Activated naive CD4-positive, alpha-beta T cell treated with anti-CD3 and anti-CD28 coated beads, Interleukin-2, amount 10 ng/mL, durations not matched to agents 7 days and 5 days (primary cell): ENCODE results near the gene KIFC1.

Experiments used
- CTCF ChIA-PET: fragments of 350-600 bp; sonication (Branson Sonifier 250); formaldehyde crosslinking; loops from one replicate; lab custom pipeline; 2021; ENCODE audit warnings: antibody characterized with exemption; lab: Charles Lee
- DNase-seq: peaks from one replicate; pipeline ENCODE4 v3.0.0-alpha.2; 2020
- H3K27ac Mint-ChIP-seq: one replicate; pipeline ENCODE4 v1.8.0; 2021; ENCODE audit warnings: mild to moderate bottlenecking, moderate library complexity, mixed read lengths
- H3K27me3 Mint-ChIP-seq: one replicate; pipeline ENCODE4 v1.8.0; 2021; ENCODE audit warnings: mild to moderate bottlenecking, mixed read lengths
- H3K36me3 Mint-ChIP-seq: one replicate; pipeline ENCODE4 v1.8.0; 2021; ENCODE audit warnings: mixed read lengths
- H3K4me1 Mint-ChIP-seq: one replicate; pipeline ENCODE4 v1.8.0; 2021; ENCODE audit warnings: mixed read lengths
- H3K4me3 Mint-ChIP-seq: one replicate; pipeline ENCODE4 v1.8.0; 2021; ENCODE audit warnings: mild to moderate bottlenecking, moderate library complexity, mixed read lengths
- H3K9me3 Mint-ChIP-seq: one replicate; pipeline ENCODE4 v1.8.0; 2021; ENCODE audit warnings: mixed read lengths

The KIFC1 gene

DNA sequence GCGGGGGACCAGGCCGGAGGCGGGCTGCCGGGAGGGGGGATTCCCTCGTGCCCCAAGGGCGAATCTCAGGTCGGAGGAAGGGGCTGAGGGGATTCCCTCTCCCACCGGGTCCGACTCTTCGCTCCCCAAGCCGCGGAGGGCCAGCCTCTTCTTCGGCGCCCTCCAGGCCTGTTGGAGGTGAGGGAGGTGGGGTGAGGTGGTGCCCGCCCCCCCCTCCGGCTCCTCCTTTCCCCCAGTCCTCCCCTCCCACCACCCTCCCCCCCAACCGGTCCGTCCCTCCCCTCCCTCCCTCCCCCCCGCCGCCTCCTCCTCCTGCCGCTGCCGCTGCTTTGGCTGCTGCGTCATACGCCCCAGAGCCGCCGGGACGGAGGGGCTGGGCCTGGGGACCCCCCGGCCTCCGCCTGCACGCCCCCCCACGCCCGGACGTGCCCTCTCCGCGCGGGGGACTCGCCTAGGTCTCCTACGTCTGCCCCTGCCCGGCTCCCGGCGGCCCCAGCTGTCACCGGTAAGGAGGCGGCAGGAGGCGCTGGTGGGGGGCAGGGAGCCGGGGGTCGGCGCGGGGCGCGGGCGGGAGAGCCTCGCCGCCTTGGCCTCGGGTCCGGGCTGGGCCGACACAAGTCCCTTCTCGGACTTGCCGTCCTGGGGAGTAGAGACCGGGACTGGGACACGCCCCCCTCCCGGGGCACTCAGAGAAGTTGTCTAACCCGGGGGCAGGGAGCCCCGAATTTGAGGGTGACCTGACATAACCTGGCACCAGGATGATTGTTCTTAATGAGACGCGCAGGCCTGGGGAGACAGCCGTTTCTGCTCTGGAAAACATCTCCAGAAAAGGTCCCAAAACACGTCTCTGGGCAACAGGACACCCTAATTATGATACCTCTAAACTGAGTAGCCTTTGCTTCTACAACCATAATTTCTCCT lies 19.3 kb downstream of the KIFC1 start, which contains the start of gene PHF1:
TSS of gene PHF1 (plus strand) at position 304 of the 921 bp plus-strand sequence. CDS start 1,250 bp downstream, outside the sequence.
- Mint-ChIP-seq H3K27me3 (no peaks in the 10 kb centered on the region), H3K4me1 (peaks cover 63% of the 10 kb centered on the region), H3K36me3 (peaks cover 65% of the 10 kb centered on the region), H3K27ac (peak within 1 kb of the TSS; percentile 97), H3K4me3 (peak within 1 kb of the TSS; percentile 80), H3K9me3 (no peaks in the 10 kb centered on the region)
- CTCF ChIA-PET, result no interaction called here
- peak; percentile 84 for DNase-seq

DNA sequence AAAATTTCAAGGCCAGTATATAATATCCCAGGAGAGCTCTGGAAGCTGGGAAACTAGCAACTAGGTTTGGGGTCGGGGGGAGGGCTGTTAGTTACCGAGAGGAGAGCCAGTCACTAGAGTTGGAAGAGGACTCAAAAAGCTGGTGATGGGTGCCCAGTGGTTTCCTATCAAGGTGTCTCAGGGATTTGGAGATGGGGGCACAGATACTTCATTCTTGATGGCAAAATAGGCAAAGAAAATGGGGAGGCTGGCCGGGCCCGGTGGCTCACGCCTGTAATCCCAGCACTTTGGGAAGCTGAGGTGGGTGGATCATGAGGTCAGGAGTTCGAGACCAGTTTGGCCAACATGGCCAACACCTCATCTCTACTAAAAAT lies 20.0 kb downstream of the KIFC1 start:
- CTCF ChIA-PET, result no interaction called here
- H3K4me1 Mint-ChIP-seq, result peaks cover 65% of the 10 kb centered on the region
- H3K4me3 Mint-ChIP-seq, result peak overlapping the region; percentile 78
- no peaks in the 10 kb centered on the region for H3K27me3 Mint-ChIP-seq
- no peak for DNase-seq
- H3K27ac Mint-ChIP-seq, result peak overlapping the region; percentile 83
- H3K9me3 Mint-ChIP-seq, result no peaks in the 10 kb centered on the region
- H3K36me3 Mint-ChIP-seq, result peaks cover 64% of the 10 kb centered on the region

DNA sequence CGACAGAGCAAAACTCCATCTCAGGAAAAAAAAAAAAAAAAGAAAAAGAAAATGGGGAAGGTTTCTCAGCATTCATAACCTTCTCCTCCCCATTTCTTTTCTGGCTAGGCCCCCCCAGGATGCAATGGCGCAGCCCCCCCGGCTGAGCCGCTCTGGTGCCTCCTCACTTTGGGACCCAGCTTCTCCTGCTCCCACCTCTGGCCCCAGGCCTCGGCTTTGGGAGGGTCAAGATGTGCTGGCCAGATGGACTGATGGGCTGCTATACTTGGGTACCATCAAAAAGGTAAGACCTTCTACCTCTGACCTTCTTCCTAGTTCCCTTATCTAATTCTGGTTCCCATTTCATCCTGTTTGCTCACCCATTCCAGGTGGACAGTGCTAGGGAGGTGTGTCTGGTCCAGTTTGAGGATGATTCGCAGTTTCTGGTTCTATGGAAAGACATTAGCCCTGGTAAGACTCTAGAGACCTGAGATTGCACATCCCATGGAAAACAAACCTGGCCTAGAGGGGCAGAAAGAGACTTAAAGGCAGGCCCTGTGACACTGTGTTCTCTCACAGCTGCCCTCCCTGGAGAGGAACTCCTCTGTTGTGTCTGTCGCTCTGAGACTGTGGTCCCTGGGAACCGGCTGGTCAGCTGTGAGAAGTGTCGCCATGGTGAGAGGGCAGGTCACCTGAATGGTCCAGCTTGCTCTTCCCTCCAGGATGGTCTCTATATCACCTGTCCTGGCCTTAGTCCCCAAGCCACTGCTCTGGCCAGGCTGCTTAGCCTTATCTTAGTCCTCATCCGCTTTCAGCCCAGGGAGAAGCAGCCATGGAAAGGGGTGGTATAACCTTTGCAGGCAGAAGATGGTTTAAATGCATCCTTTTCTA lies 20.8 kb downstream of the KIFC1 start:
- DNase-seq, result no peak
- Mint-ChIP-seq H3K4me3 (peak overlapping the region; percentile 78), H3K27ac (peak overlapping the region; percentile 83), H3K36me3 (peaks cover 62% of the 10 kb centered on the region), H3K27me3 (no peaks in the 10 kb centered on the region), H3K9me3 (no peaks in the 10 kb centered on the region), H3K4me1 (peaks cover 71% of the 10 kb centered on the region)
- CTCF ChIA-PET, result no interaction called here

DNA sequence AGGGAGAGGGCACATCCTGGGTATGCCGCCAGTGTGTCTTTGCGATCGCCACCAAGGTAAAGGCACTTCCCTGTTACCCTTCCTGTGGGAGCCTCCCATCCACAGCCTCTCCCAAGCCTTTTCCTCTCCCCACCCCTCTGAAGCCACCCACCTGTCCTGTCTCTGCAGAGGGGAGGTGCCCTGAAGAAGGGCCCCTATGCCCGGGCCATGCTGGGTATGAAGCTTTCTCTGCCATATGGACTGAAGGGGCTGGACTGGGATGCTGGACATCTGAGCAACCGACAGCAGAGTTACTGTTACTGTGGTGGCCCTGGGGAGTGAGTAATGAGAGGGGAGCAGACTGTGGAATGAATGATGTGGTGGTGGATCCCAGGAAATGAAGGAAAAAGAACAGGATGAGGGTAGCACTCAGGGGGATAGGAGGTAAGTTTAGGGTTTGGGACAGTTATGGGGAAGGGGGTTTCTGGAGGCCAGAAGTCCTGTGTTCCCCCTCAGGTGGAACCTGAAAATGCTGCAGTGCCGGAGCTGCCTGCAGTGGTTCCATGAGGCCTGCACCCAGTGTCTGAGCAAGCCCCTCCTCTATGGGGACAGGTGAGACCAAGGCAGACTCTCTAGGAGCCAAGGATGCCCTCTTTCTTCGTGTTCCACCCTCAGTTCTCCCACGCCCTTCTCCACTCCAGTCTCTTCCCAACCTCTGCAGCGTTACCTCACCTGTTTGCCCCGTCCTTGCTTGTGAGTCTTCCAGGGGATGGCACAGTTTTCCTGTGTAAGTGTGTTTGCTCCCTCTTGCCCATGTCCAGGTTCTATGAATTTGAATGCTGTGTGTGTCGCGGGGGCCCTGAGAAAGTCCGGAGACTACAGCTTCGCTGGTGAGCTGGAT lies 21.9 kb downstream of the KIFC1 start:
- Mint-ChIP-seq H3K4me1 (peaks cover 73% of the 10 kb centered on the region), H3K4me3 (peak overlapping the region; percentile 10)
- CTCF ChIA-PET, result interaction anchor here (0.9 kb wide), 1 partner anchor 23 kb away, joined by 3 read pairs; no protein-coding TSS in a partner anchor

DNA sequence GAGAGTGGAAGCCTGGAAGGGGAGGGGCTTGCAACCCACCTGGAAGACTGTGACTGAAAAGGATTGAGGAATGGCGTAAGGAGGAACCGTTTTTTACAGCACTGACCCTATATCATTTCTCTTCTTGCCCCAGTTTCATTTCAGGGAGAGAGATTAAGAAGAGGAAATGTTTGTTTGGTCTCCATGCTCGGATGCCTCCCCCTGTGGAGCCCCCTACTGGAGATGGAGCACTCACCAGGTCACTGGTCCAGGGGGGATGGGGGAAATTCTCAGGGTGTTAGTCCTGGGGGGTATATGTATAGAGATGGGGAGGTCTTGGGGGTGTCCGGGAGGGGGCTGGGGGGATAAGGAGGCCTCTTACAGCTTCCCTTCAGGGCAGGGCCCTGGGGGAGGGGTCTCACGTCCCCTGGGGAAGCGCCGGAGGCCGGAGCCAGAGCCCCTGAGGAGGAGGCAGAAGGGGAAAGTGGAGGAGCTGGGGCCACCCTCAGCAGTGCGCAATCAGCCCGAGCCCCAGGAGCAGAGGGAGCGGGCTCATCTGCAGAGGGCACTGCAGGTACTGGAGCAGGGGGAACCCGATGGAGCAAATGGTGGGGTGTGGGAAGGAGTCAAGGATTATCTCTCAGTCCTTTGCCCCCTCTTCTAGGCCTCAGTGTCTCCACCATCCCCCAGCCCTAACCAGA lies 23.1 kb downstream of the KIFC1 start:
- CTCF ChIA-PET, result no interaction called here
- H3K27me3 Mint-ChIP-seq, result peaks cover 4% of the 10 kb centered on the region
- peaks cover 76% of the 10 kb centered on the region for H3K4me1 Mint-ChIP-seq
- no peak overlapping the region for H3K27ac Mint-ChIP-seq
- H3K9me3 Mint-ChIP-seq, result no peaks in the 10 kb centered on the region
- peak; percentile 42 for DNase-seq
- peaks cover 48% of the 10 kb centered on the region for H3K36me3 Mint-ChIP-seq
- H3K4me3 Mint-ChIP-seq, result peak overlapping the region; percentile 35

More for the DNA sequence above, 21.9 kb downstream of the KIFC1 start:
- Mint-ChIP-seq H3K9me3 (no peaks in the 10 kb centered on the region), H3K27ac (no peak overlapping the region), H3K27me3 (peaks cover 4% of the 10 kb centered on the region), H3K36me3 (peaks cover 56% of the 10 kb centered on the region)
- DNase-seq, result no peak

DNA sequence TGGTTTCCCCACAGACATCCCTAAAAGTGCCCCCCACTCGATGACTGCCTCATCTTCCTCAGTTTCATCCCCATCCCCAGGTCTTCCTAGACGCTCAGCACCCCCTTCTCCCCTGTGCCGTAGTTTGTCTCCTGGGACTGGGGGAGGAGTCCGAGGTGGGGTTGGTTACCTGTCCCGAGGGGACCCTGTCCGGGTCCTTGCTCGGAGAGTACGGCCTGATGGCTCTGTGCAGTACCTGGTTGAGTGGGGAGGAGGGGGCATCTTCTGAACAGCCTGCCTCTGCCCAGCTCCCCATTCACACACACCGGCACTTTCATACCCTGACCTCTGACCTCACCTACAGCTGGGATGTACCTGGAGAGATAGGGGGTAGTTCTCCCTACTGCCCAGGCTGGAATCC lies 24.2 kb downstream of the KIFC1 start:
- H3K27me3 Mint-ChIP-seq, result peaks cover 4% of the 10 kb centered on the region
- CTCF ChIA-PET, result interaction anchor here (1.5 kb wide), 1 partner anchor 77 kb away, joined by 3 read pairs; no protein-coding TSS in a partner anchor
- H3K36me3 Mint-ChIP-seq, result peaks cover 45% of the 10 kb centered on the region
- DNase-seq, result no peak
- peak overlapping the region; percentile 25 for H3K4me3 Mint-ChIP-seq
- H3K9me3 Mint-ChIP-seq, result no peaks in the 10 kb centered on the region
- no peak overlapping the region for H3K27ac Mint-ChIP-seq
- peaks cover 76% of the 10 kb centered on the region for H3K4me1 Mint-ChIP-seq

DNA sequence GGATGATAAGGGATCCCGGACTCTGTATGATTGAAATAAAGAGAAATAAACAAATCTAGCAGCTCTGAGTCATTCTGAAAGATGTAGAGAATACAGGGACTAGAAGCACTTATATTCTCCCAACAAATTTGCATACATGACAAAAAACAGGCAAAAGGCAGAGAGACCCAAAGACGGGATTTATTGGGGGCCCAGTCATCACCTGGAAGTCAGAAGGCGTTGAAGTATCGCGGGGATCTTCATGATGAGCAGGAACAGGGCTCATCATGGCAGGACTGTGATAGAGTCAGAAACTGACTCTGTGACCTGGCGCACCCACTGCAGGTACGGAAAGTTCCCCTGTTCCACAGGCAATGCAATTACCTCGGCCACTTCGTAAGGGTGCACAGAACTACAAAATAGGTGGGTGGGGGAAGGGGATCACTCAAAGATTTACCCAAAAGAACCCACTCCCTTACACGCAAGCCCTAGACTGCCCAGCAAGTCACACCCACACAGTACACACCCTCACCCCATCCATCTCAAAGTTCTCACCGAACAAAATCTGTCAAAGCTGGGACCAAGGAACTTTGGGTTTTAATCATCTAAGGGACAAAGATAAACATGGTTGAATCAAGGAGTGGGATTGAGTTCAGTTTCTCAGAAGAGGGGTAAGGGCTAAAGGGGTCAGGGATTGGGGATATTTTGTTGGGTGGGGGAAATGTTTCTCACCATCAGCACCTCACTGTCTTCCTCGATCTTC lies 24.9 kb downstream of the KIFC1 start:
- Mint-ChIP-seq H3K4me3 (peak overlapping the region; percentile 92), H3K27me3 (peaks cover 4% of the 10 kb centered on the region), H3K4me1 (peaks cover 78% of the 10 kb centered on the region), H3K36me3 (peaks cover 43% of the 10 kb centered on the region), H3K9me3 (no peaks in the 10 kb centered on the region), H3K27ac (peak overlapping the region; percentile 97)
- no peak for DNase-seq
- CTCF ChIA-PET, result interaction anchor here (1.1 to 1.5 kb wide), 2 partner anchors 14 to 76 kb away, joined by 3 read pairs; no protein-coding TSS in a partner anchor

DNA sequence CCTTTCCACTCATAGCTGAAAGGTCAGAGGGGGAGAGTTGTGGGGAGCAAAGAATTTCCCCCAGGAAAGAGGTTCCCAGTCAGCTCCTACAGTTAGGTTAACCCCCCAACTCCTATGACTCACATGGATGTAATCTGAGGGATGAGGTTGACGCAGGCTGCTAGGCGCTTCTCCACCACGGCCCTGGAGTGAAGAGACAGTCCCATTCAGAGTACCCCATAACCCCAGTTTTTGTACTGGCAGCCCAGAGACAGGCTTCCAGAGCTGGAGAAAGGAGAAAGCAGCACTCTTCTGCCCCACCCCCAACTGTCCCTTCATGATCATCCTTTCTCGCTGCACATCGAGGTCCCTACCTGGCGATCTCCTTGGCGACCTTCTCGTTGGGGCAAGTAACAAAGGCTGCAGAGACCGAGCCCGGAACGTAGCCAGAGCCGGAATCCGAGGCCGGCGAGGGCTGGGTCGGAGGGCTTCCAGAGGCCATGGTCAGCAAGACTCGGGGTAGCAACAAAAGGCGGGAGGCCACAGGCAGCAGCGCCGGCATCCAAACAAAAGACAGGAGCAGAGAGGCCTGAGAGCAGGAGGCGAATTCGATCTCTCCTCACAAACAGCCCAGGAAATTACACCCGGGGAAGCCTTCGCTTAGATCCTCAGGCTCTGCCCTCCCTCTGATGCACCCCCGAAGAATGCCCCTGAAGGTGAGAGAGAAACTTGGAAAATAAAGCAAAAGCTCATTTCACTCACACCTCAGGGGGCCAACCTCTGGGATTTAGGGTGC lies 25.7 kb downstream of the KIFC1 start:
- peaks cover 41% of the 10 kb centered on the region for H3K36me3 Mint-ChIP-seq
- CTCF ChIA-PET, result interaction anchor here (1.1 kb wide), 2 partner anchors 15 to 146 kb away, joined by 3 to 4 read pairs; partner anchors contain the start of genes RPS18 and VPS52

DNA sequence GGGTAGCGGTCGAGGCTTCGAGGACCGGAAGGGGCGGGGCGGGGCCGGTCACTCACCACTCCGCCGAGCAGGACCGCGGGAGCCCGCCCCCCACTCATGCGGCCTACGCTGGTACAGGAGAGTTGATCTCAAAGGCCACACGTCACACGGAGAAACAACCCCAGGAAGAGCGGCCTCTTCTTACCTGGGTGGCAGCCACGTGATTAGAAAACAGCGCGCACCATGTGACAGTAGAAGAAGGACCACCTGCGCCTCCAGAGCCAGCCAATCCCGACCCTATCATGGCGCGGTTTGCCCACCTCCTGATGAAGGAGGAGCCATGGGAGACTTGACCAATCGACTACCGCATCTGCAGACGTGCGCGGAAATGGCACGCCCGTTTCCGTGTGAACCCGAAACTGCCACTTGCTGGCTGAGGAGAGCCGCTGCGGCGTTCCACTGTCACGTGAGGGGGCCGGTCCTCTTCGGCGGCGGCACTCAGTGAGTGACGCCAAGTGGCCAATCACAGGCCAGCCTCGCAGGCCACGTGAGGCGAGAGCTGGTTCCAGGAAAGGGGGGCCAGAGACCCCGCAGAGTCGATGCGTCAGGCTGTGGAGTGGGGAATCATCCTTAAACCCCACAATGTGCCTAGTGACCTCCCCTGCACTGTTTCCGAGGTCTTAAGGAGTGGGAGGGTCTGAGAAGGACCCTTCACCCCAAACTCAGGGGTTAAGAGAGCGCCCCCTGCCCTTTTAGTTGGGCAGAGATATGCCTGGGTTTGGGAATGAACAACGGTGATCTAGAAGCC lies 26.5 kb downstream of the KIFC1 start, which contains the start of gene CUTA:
TSS of gene CUTA (minus strand) at position 205 of the 787 bp plus-strand sequence. CDS start at position 98, 107 bp downstream.
- Mint-ChIP-seq H3K4me1 (peaks cover 71% of the 10 kb centered on the region), H3K27ac (peak within 1 kb of the TSS; percentile 97), H3K9me3 (no peaks in the 10 kb centered on the region), H3K27me3 (peaks cover 14% of the 10 kb centered on the region), H3K4me3 (peak within 1 kb of the TSS; percentile 92), H3K36me3 (peaks cover 40% of the 10 kb centered on the region)
- DNase-seq, result peak; percentile 100
- CTCF ChIA-PET, result interaction anchor here (0.6 to 1.7 kb wide), 11 partner anchors 9 to 168 kb away, joined by 3 to 6 read pairs (median 4); partner anchors contain the start of genes BAK1, RPS18 and VPS52

More for the DNA sequence above, 25.7 kb downstream of the KIFC1 start:
- peaks cover 6% of the 10 kb centered on the region for H3K27me3 Mint-ChIP-seq
- peak overlapping the region; percentile 97 for H3K27ac Mint-ChIP-seq
- peak overlapping the region; percentile 92 for H3K4me3 Mint-ChIP-seq
- H3K4me1 Mint-ChIP-seq, result peaks cover 78% of the 10 kb centered on the region
- DNase-seq, result peak; percentile 31
- H3K9me3 Mint-ChIP-seq, result no peaks in the 10 kb centered on the region

DNA sequence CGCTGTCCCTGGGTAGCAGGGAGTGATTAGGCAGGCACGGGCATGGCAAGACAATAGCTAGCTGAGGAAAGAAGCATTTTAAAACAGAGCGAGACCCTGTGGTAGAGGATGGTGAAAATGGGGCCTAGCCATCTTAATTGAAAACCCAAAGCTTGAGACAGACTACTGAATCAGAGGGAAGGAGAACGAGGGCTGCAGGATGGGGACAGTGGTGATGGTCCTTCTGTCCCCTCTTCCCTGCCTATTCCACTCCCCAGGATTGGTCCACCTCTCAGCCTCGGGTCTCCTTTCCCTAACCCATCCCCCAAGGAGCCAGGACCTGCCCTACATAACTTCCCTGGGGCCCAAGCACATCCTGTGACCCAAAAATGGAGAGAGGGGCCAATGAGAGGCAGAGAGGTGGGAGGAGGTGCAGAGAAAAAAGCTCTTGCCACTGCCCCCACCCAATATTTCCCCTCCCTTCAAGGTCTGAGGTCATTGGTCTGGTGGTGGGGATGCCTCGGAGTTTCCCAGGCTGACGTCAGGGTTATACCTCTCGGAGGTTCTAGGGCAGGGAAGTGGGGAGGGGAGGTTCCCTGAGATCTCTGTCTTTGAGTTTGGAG lies 27.2 kb downstream of the KIFC1 start:
- peak; percentile 49 for DNase-seq
- peak overlapping the region; percentile 92 for H3K4me3 Mint-ChIP-seq
- no peaks in the 10 kb centered on the region for H3K9me3 Mint-ChIP-seq
- H3K36me3 Mint-ChIP-seq, result peaks cover 37% of the 10 kb centered on the region
- H3K27ac Mint-ChIP-seq, result peak overlapping the region; percentile 97
- peaks cover 68% of the 10 kb centered on the region for H3K4me1 Mint-ChIP-seq
- CTCF ChIA-PET, result interaction anchor here (0.6 to 1.7 kb wide), 11 partner anchors 10 to 169 kb away, joined by 3 to 6 read pairs (median 4); partner anchors contain the start of genes BAK1, RPS18 and VPS52
- peaks cover 19% of the 10 kb centered on the region for H3K27me3 Mint-ChIP-seq
